HepG2 (cell line): Measurements from ENCODE around the gene CHP1. TPM values are rescaled to one million over a fixed set of nuclear protein-coding genes. Genes with fewer than 3 reads are reported as not detected.

Source experiments
- CHD2 ChIP-seq: IDR thresholded peaks from 2 replicates; pipeline ENCODE4 v1.6.1; 2011; ENCODE audit warnings: low read depth, low read length, improper control_type of control experiment
- KAT2B ChIP-seq: fragments of 150-350 bp; IDR thresholded peaks from 2 replicates; pipeline ENCODE4 v1.6.1; 2014; ENCODE audit warnings: low read depth, low read length, borderline replicate concordance
- KAT8 ChIP-seq: IDR thresholded peaks from 2 replicates; pipeline ENCODE4 v1.6.1; 2016; ENCODE audit warnings: missing genetic modification reagents, missing compliant biosample characterization
- NCOA1 ChIP-seq: sonication (generic); formaldehyde crosslinking; IDR thresholded peaks from 2 replicates; pipeline ENCODE4 v1.9.0; 2021; ENCODE audit warnings: missing genetic modification reagents
- PATZ1 ChIP-seq: sonication (generic); formaldehyde crosslinking; IDR thresholded peaks from 2 replicates; pipeline ENCODE4 v1.4.0; 2020; ENCODE audit warnings: missing genetic modification reagents
- THAP8 ChIP-seq: sonication (generic); formaldehyde crosslinking; IDR thresholded peaks from 2 replicates; pipeline ENCODE4 v1.5.1; 2020; ENCODE audit warnings: missing genetic modification reagents, mild to moderate bottlenecking, borderline replicate concordance
- ZGPAT ChIP-seq: IDR thresholded peaks from 2 replicates; pipeline ENCODE4 v1.6.1; 2016; ENCODE audit warnings: mild to moderate bottlenecking
- ZNF142 ChIP-seq: sonication (generic); formaldehyde crosslinking; IDR thresholded peaks from 2 replicates; pipeline ENCODE4 v1.4.0; 2020; ENCODE audit warnings: missing genetic modification reagents
- ZNF354B ChIP-seq: sonication (generic); formaldehyde crosslinking; IDR thresholded peaks from 2 replicates; pipeline ENCODE4 v1.8.0; 2022; ENCODE audit warnings: mild to moderate bottlenecking, missing genetic modification reagents
- ZNF441 ChIP-seq: sonication (generic); formaldehyde crosslinking; IDR thresholded peaks from 2 replicates; pipeline ENCODE4 v1.7.0; 2021; ENCODE audit warnings: missing genetic modification reagents, borderline replicate concordance
- polyA plus RNA-seq, 8 experiments: library from polyadenylated mRNA; depleted of rRNA in 3 of 8; stranded (reverse) in 7 of 8; unstranded in 1 of 8; fragments of >200 nt; fragmentation: Illumina TruSeq in 4 of 8; extraction: Trizol in 4 of 8; gene quantifications; 2 replicates each; pipeline versions ENCODE4 v1.2.1 to v1.2.3, GENCODE V29; 2011 to 2016; ENCODE audit warnings: low read depth in 4 of 8, missing spikeins in 1 of 8, mixed read lengths in 1 of 8; ENCODE audit not compliant: insufficient read depth in 1 of 8
- total RNA-seq, 5 experiments: library from RNA; depleted of rRNA; stranded (reverse); fragments of >200 nt; fragmentation: Illumina TruSeq; extraction: Trizol; gene quantifications; 2 replicates each; pipeline ENCODE4 v1.2.3, GENCODE V29; 2016; ENCODE audit warnings: low read depth in 1 of 5
- TF ChIP-seq, protein P1 (sequence below): sonication (generic); formaldehyde crosslinking; IDR thresholded peaks from 2 replicates; pipeline ENCODE4 v1.4.0; 2020; ENCODE audit warnings: missing genetic modification reagents
- TF ChIP-seq, protein P2 (sequence below): sonication (generic); formaldehyde crosslinking; IDR thresholded peaks from 2 replicates; pipeline ENCODE4 v1.4.0; 2020; ENCODE audit warnings: missing genetic modification reagents, low read depth, mild to moderate bottlenecking, borderline replicate concordance
- TF ChIP-seq, protein P3 (sequence below): sonication (generic); formaldehyde crosslinking; IDR thresholded peaks from 2 replicates; pipeline ENCODE4 v1.5.0; 2020; ENCODE audit warnings: mild to moderate bottlenecking, missing genetic modification reagents

The CHP1 gene
- total and polyA plus RNA-seq, 2 of the 13 experiments (the other 11 are each of a cell fraction or from before 2014, with no cell fraction given): 49.6 to 76.4 TPM

GRCh38 chr15:41259546-41260189 is 28.6 kb downstream of the CHP1 start (continued):
- peak; percentile 75 for TF ChIP-seq ZGPAT
- TF ChIP-seq PATZ1 (CRISPR knock-in tag): peak; percentile 63
- TF ChIP-seq, protein P1, sequence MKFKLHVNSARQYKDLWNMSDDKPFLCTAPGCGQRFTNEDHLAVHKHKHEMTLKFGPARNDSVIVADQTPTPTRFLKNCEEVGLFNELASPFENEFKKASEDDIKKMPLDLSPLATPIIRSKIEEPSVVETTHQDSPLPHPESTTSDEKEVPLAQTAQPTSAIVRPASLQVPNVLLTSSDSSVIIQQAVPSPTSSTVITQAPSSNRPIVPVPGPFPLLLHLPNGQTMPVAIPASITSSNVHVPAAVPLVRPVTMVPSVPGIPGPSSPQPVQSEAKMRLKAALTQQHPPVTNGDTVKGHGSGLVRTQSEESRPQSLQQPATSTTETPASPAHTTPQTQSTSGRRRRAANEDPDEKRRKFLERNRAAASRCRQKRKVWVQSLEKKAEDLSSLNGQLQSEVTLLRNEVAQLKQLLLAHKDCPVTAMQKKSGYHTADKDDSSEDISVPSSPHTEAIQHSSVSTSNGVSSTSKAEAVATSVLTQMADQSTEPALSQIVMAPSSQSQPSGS (CRISPR knock-in tag): peak; percentile 88
- TF ChIP-seq NCOA1: no peak
- no peak for TF ChIP-seq KAT2B
- TF ChIP-seq, protein P2, sequence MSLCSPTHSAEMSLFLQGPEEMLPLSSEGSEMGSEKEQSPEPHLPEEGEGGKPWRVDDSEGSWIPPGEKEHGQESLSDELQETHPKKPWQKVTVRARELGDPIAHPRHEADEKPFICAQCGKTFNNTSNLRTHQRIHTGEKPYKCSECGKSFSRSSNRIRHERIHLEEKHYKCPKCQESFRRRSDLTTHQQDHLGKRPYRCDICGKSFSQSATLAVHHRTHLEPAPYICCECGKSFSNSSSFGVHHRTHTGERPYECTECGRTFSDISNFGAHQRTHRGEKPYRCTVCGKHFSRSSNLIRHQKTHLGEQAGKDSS: peak; percentile 66; the same call in 1 of the 2 replicates
- no peak for TF ChIP-seq ZNF441 (CRISPR knock-in tag)
- TF ChIP-seq, protein P3, sequence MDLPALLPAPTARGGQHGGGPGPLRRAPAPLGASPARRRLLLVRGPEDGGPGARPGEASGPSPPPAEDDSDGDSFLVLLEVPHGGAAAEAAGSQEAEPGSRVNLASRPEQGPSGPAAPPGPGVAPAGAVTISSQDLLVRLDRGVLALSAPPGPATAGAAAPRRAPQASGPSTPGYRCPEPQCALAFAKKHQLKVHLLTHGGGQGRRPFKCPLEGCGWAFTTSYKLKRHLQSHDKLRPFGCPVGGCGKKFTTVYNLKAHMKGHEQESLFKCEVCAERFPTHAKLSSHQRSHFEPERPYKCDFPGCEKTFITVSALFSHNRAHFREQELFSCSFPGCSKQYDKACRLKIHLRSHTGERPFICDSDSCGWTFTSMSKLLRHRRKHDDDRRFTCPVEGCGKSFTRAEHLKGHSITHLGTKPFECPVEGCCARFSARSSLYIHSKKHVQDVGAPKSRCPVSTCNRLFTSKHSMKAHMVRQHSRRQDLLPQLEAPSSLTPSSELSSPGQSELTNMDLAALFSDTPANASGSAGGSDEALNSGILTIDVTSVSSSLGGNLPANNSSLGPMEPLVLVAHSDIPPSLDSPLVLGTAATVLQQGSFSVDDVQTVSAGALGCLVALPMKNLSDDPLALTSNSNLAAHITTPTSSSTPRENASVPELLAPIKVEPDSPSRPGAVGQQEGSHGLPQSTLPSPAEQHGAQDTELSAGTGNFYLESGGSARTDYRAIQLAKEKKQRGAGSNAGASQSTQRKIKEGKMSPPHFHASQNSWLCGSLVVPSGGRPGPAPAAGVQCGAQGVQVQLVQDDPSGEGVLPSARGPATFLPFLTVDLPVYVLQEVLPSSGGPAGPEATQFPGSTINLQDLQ: no peak
- no peak for TF ChIP-seq CHD2
- no peak for TF ChIP-seq THAP8
- peak; percentile 64 for TF ChIP-seq KAT8 (CRISPR knock-in tag)
- TF ChIP-seq ZNF354B: no peak
- TF ChIP-seq ZNF142 (CRISPR knock-in tag): peak; percentile 81; the same call in 1 of the 2 replicates
